Gastroesophageal sphincter (tissue), 4 donors: Measurements from ENCODE around the gene KCNMB2. TPM values are rescaled to one million over a fixed set of nuclear protein-coding genes. Genes with fewer than 3 reads are reported as not detected.

Experiments
- ATAC-seq: fragments of 150-250 bp; one replicate; pipeline ENCODE4 v1.9.1; 2016; ENCODE audit warnings: mild to moderate bottlenecking, moderate library complexity
- H3K27ac ChIP-seq, 4 donors: fragments of 200-600 bp; sonication (generic) in 3 of 4; 1 replicate in 3 of 4; 2 replicates in 1 of 4; pipeline ENCODE4 v1.5.1; 2016 to 2019
- H3K27me3 ChIP-seq: fragments of 200-600 bp; sonication (generic); one replicate; pipeline ENCODE4 v1.5.1; 2019
- H3K36me3 ChIP-seq, 2 donors: fragments of 200-600 bp; sonication (generic); one replicate each; pipeline ENCODE4 v1.5.1; 2019; ENCODE audit warnings: control low read depth in 1 of 2
- H3K4me1 ChIP-seq, 3 donors: fragments of 200-600 bp; sonication (generic); 1 replicate in 2 of 3; 2 replicates in 1 of 3; pipeline ENCODE4 v1.5.1; 2016 to 2019; ENCODE audit warnings: control low read depth in 2 of 3
- H3K4me3 ChIP-seq, 2 donors: fragments of 200-600 bp; sonication (generic); one replicate each; pipeline ENCODE4 v1.5.1; 2019; ENCODE audit warnings: mild to moderate bottlenecking in 1 of 2, moderate library complexity in 1 of 2
- H3K9me3 ChIP-seq, 3 donors: fragments of 200-600 bp; sonication (generic); one replicate each; pipeline ENCODE4 v1.5.1; 2017 to 2019; ENCODE audit warnings: control low read depth in 2 of 3
- CTCF ChIP-seq, 4 experiments: fragments of 200-600 bp in 2 of 4; fragments of 450-650 bp in 2 of 4; sonication (generic) in 1 of 4; IDR thresholded peaks; one replicate each; pipeline ENCODE4 v1.5.1; 2017 to 2019; ENCODE audit warnings: antibody characterized with exemption in 4 of 4, mild to moderate bottlenecking in 2 of 4, moderate library complexity in 2 of 4
- EP300 ChIP-seq: sonication (generic); formaldehyde crosslinking; IDR thresholded peaks from one replicate; pipeline ENCODE4 v1.6.1; 2017; ENCODE audit warnings: antibody characterized with exemption, mild to moderate bottlenecking
- POLR2A ChIP-seq, 2 donors: fragments of 450-650 bp; IDR thresholded peaks; one replicate each; pipeline ENCODE4 v1.6.1; 2017; ENCODE audit warnings: antibody characterized with exemption in 2 of 2, mild to moderate bottlenecking in 2 of 2, moderate library complexity in 1 of 2
- POLR2AphosphoS5 ChIP-seq: sonication (generic); formaldehyde crosslinking; IDR thresholded peaks from one replicate; pipeline ENCODE4 v1.6.1; 2017; ENCODE audit warnings: antibody characterized with exemption
- WGBS, 2 donors: methylation state at CpG; one replicate each; pipeline ENCODE4 v1.1.5; 2018; ENCODE audit warnings: low coverage in 1 of 2; 5-methylcytosine and 5-hydroxymethylcytosine counted together
- total RNA-seq, 4 donors: library from RNA; depleted of rRNA; stranded (reverse); fragments of >200 nt; gene quantifications; one replicate each; pipeline ENCODE4 v1.1.0, GENCODE V29; 2016

The KCNMB2 gene
- total RNA-seq, 4 donors from 2014 or later = 1.3 TPM; not detected in 3

DNA sequence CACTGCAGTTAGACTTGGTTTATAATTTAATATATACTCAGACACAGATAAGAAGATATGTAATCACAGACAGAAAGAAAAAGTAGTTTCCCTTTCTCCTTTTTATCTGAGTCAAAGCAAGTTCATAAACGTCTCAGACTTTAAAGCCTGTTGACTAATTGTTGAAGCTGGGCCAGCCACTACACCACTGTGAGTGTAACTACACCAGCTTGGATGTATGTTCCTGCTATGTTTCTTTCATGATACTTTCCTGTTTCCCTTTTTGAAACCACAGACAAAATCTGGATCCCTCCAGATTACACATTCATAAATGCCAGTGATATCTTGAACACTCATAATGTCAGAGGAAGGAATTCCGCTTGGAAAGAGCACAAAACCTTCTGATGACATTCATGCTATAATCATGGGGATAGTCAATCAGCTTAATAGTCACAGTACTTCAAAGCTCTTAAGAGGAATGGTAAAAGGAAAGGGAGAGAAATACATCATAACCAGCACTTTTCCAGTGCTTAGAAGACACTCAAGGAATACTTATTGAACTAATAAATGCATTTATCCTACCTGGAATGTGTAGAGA lies 32.0 kb downstream of the KCNMB2 start:
- H3K27ac ChIP-seq = no peak overlapping the region
- no peaks in the 10 kb centered on the region for H3K36me3 ChIP-seq
- WGBS, 2 donors = 22 to 56% methylated on average over 2 of the region's 2 CpGs
- no peak for TF ChIP-seq CTCF (IDR thresholded peaks at IDR 0.05)
- TF ChIP-seq POLR2AphosphoS5 = no peak
- no peak for TF ChIP-seq POLR2A (IDR thresholded peaks at IDR 0.05)
- no peak for TF ChIP-seq EP300
- no peaks in the 10 kb centered on the region for H3K9me3 ChIP-seq
- no peaks in the 10 kb centered on the region for H3K4me1 ChIP-seq
- ATAC-seq = no peak
- no peak overlapping the region for H3K4me3 ChIP-seq
- H3K27me3 ChIP-seq = no peaks in the 10 kb centered on the region

DNA sequence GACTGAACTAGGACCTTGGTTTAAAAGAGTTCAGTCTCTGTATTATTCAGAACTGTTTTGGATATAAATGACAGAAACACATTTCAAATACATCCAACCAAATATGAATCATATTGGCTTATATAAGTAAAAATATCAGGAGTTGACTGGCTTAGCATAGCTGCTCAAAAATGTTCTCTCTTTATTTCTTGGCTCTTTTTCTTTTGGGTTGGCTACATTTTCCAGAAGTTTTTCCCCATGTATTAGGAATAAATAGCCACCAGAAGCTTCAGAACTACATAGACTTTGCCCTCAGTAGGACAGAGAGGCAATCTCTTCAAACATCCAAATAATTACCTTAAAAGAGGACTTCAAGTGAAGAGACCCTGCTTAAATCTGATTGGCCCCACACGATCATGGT lies 32.7 kb downstream of the KCNMB2 start:
- H3K27me3 ChIP-seq = no peaks in the 10 kb centered on the region
- no peak overlapping the region for H3K4me3 ChIP-seq
- H3K4me1 ChIP-seq = no peaks in the 10 kb centered on the region
- no peaks in the 10 kb centered on the region for H3K36me3 ChIP-seq
- H3K27ac ChIP-seq = no peak overlapping the region
- no peaks in the 10 kb centered on the region for H3K9me3 ChIP-seq
- no peak for ATAC-seq
- no peak for TF ChIP-seq POLR2A (IDR thresholded peaks at IDR 0.05)
- 89 to 91% methylated on average over 1 of the region's 1 CpG for WGBS, 2 donors

- TF ChIP-seq POLR2A (IDR thresholded peaks at IDR 0.05) (no peak), CTCF (IDR thresholded peaks at IDR 0.05) (no peak), POLR2AphosphoS5 (no peak), EP300 (no peak)
- no peaks in the 10 kb centered on the region for H3K4me1 ChIP-seq
- no peak for ATAC-seq
- no peaks in the 10 kb centered on the region for H3K36me3 ChIP-seq
- H3K9me3 ChIP-seq = no peaks in the 10 kb centered on the region
- H3K4me3 ChIP-seq = no peak overlapping the region
- WGBS, 2 donors = 51 to 61% methylated on average over 2 of the region's 2 CpGs
- H3K27ac ChIP-seq = no peak overlapping the region
- H3K27me3 ChIP-seq = no peaks in the 10 kb centered on the region
These were observed 33.6 kb downstream of the KCNMB2 start for GRCh38 chr3:178569826-178570225.

DNA sequence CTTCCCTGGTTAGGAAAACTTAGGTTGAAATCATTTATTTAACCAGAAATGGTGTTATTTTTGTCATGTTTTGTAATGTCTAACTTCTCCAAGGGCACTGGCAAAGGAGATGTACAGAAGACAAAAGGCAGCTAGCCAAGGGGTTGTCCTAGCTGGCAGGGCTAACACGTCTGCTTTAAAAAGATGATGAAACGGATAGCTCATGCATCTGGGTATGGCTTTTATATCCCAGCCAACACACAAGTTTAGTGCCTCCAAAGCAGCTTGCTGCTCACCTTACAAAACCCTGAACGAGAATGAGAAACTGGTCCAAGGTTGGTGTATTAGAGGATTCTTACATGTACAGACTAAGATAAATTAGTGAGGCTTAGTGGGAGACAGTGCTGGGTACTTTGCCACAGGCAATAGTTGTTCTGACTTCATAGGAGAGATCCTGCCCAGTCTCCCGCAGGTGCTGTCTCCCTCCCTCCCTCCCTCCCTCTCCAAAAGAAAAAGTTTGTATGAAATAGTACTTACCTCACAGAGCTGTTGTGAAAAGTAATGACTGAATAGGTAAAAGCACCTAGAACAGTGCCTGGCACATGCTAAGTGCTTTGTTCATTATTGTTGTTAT lies 47.8 kb downstream of the KCNMB2 start:
- no peaks in the 10 kb centered on the region for H3K27me3 ChIP-seq
- no peaks in the 10 kb centered on the region for H3K4me1 ChIP-seq
- no peak overlapping the region for H3K27ac ChIP-seq
- no peaks in the 10 kb centered on the region for H3K9me3 ChIP-seq
- no peaks in the 10 kb centered on the region for H3K36me3 ChIP-seq
- no peak for ATAC-seq
- WGBS, 2 donors = 22 to 36% methylated on average over 4 of the region's 4 CpGs
- H3K4me3 ChIP-seq = no peak overlapping the region
- TF ChIP-seq EP300 = no peak
- no peak for TF ChIP-seq POLR2AphosphoS5
- no peak for TF ChIP-seq POLR2A (IDR thresholded peaks at IDR 0.05)
- TF ChIP-seq CTCF (IDR thresholded peaks at IDR 0.05) = no peak

DNA sequence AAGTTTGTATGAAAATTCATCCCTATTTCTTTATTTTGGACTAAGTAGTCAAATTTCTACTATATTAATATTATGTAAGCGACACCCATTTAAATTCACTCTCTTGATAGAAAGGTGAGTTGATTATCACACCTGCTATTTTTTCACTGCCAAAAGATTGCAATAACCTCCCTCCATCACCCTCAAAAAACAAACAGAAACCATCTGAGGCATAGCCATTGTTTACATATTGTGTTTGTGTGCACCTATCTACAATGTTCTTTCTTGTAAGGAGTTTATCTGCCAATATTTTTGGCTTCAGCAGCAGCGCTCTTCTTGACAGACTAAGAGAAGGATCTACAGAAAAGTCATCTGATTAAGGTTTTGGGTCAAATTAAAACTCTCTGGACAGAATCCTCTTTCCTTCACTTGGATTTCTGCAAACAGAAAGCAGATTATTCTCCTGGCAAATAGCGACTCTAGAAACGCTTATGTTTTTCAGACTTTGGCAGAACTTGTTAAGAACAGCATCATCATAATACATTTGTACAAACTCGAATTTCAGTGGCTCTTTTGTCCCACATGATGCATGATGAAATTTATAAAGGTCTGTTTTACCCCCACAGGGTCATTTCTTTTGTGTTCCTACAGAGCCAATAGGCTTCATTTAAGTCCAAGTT lies 48.6 kb downstream of the KCNMB2 start:
- Histone ChIP-seq H3K27ac (no peak overlapping the region), H3K9me3 (no peaks in the 10 kb centered on the region), H3K27me3 (no peaks in the 10 kb centered on the region), H3K36me3 (no peaks in the 10 kb centered on the region), H3K4me3 (no peak overlapping the region), H3K4me1 (no peaks in the 10 kb centered on the region)
- TF ChIP-seq EP300 = no peak
- no peak for TF ChIP-seq POLR2A (IDR thresholded peaks at IDR 0.05)
- no peak for TF ChIP-seq POLR2AphosphoS5
- TF ChIP-seq CTCF (IDR thresholded peaks at IDR 0.05) = no peak
- 50 to 89% methylated on average over 4 to 5 of the region's 5 CpGs for WGBS, 2 donors
- no peak for ATAC-seq
